Kidney (tissue), 14 donors: ENCODE results near the gene TMSB4X. TPM values are rescaled to one million over a fixed set of nuclear protein-coding genes. Genes with fewer than 3 reads are reported as not detected.
"Not testable (repeated sequence)": the region's sequence is repeated elsewhere in the genome, so short reads cannot be mapped to it uniquely, and the experiment has no call there.

Experiments
- DNase-seq, 5 donors: peaks; one replicate each; pipeline ENCODE4 v3.0.0-alpha.2; 2013 to 2020
- FAIRE-seq: peaks from 2 replicates; lab custom pipeline; 2012; peaks lifted over from hg19 to GRCh38; lab: Jason Lieb, UNC
- H3K27ac ChIP-seq, 2 donors: one replicate each; pipeline ENCODE4 v1.7.0; 2013; ENCODE audit warnings: low read depth in 2 of 2, low read length in 2 of 2, inconsistent platforms in 1 of 2
- H3K27me3 ChIP-seq: one replicate; pipeline ENCODE4 v1.7.1; 2013; ENCODE audit warnings: low read length, inconsistent platforms; ENCODE audit not compliant: control insufficient read depth, insufficient read depth
- H3K36me3 ChIP-seq, 3 donors: one replicate each; pipeline versions ENCODE4 v1.7.0 to v1.7.1; 2013; ENCODE audit warnings: low read length in 3 of 3, control low read depth in 1 of 3, inconsistent platforms in 1 of 3; ENCODE audit not compliant: insufficient read depth in 3 of 3, control insufficient read depth in 2 of 3
- H3K4me1 ChIP-seq, 3 donors: one replicate each; pipeline versions ENCODE4 v1.7.0 to v1.7.1; 2013; ENCODE audit warnings: low read length in 3 of 3, inconsistent platforms in 1 of 3, low read depth in 1 of 3; ENCODE audit not compliant: control insufficient read depth in 2 of 3, insufficient read depth in 2 of 3
- H3K4me3 ChIP-seq, 3 donors: one replicate each; pipeline versions ENCODE4 v1.7.0 to v1.8.1; 2013; ENCODE audit warnings: low read length in 3 of 3, control low read depth in 1 of 3, inconsistent platforms in 1 of 3
- H3K9ac ChIP-seq, 3 donors: one replicate each; pipeline versions ENCODE4 v1.7.0 to v1.7.1; 2013; ENCODE audit warnings: low read length in 3 of 3, control low read depth in 1 of 3, inconsistent platforms in 1 of 3
- H3K9me3 ChIP-seq, 3 donors: one replicate each; pipeline versions ENCODE4 v1.7.0 to v1.7.1; 2013; ENCODE audit warnings: low read length in 3 of 3, control low read depth in 1 of 3, inconsistent platforms in 1 of 3; ENCODE audit not compliant: control insufficient read depth in 2 of 3, insufficient read depth in 1 of 3
- intact Hi-C: fragments of 100-400 bp; cut with DNase I; formaldehyde crosslinking; loops from one replicate; pipeline ENCODE4 v1.11.1; 2022
- polyA plus RNA-seq: library from polyadenylated mRNA; stranded (reverse); fragments of 350-450 nt; fragmentation: Illumina TruSeq; extraction: RNeasy Lipid Tissue Mini Kit (QIAGEN cat#74804); gene quantifications from one replicate; pipeline ENCODE4 v1.2.3, GENCODE V29; 2014; ENCODE audit warnings: low read depth, low replicate concordance; ENCODE audit not compliant: insufficient read depth
- total RNA-seq: library from RNA; stranded (reverse); fragmentation: NEBNext Ultra II Directional; extraction: Animal tissue kit (Norgen Biotek cat#: 25700); gene quantifications from one replicate; pipeline ENCODE4 v1.2.1, GENCODE V29; 2021
- TF ChIP-seq, protein P1 (sequence below): IDR thresholded peaks from 3 replicates; pipeline ENCODE4 v1.5.1; 2012; ENCODE audit warnings: mild to moderate bottlenecking, moderate library complexity, borderline replicate concordance; ENCODE audit not compliant: insufficient read depth; ENCODE audit errors: extremely low read depth
- donor health status: control.
- donor health status: control.
- donor health status: control.
- donor health status: control.
- donor health status: control.
- donor health status: DM: yes; HTN: yes; CAD: no.
- donor health status: Normal renal cell carcinoma (clear cell type).

The TMSB4X gene
- total and polyA plus RNA-seq, 2 donors from 2014 or later: 2,421 to 3,432 TPM

DNA sequence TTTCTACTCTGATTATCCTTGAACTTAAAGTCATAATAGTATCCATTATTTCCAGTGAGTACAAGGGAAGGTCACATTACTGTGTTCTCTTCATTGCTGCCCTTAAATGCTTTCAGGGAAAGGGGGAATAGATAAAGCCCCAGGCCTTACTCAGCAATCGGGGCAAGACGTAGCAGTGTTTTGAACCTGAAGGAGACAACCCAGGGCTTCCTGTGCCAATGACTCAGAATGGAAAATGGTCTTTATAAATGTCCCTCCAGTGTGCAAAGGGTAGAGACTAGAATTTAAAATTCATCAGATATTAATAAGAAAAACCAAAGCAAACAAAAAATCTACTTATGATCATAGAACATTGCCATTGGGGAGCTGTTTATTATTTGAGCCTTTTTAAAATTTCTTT is 44.8 kb upstream of the TMSB4X start:
- intact Hi-C loops: no loop called here
- DNase-seq (no peak), FAIRE-seq (no peak)
- TF ChIP-seq, protein P1, sequence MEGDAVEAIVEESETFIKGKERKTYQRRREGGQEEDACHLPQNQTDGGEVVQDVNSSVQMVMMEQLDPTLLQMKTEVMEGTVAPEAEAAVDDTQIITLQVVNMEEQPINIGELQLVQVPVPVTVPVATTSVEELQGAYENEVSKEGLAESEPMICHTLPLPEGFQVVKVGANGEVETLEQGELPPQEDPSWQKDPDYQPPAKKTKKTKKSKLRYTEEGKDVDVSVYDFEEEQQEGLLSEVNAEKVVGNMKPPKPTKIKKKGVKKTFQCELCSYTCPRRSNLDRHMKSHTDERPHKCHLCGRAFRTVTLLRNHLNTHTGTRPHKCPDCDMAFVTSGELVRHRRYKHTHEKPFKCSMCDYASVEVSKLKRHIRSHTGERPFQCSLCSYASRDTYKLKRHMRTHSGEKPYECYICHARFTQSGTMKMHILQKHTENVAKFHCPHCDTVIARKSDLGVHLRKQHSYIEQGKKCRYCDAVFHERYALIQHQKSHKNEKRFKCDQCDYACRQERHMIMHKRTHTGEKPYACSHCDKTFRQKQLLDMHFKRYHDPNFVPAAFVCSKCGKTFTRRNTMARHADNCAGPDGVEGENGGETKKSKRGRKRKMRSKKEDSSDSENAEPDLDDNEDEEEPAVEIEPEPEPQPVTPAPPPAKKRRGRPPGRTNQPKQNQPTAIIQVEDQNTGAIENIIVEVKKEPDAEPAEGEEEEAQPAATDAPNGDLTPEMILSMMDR: no peak
- Histone ChIP-seq H3K27me3 (no peaks in the 10 kb centered on the region), H3K27ac (no peak overlapping the region), H3K9ac (no peak overlapping the region), H3K36me3 (no peaks in the 10 kb centered on the region), H3K9me3 (no peaks in the 10 kb centered on the region), H3K4me1 (no peaks in the 10 kb centered on the region), H3K4me3 (no peak overlapping the region)

DNA sequence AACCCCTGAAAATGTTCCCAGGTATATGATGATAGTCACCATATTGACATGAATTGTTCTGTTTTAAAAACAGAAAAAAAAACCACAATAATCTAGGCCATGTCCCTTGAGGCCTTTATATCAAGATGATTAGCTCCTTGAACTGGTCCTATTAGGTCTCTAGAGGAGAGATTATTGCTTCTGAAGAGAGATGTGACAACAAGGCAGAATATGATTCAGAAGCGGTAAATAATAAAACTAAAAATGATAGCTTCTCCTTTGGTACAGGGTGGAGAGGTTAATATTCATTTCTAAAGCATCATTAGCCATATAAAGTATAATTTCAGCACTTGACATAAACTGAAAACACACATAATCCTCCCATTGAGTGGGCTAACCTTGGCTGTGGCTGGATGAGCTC is 42.7 kb upstream of the TMSB4X start:
- Histone ChIP-seq H3K27ac (no peak overlapping the region), H3K27me3 (no peaks in the 10 kb centered on the region), H3K9ac (no peak overlapping the region), H3K9me3 (no peaks in the 10 kb centered on the region), H3K4me3 (no peak overlapping the region), H3K4me1 (no peaks in the 10 kb centered on the region), H3K36me3 (no peaks in the 10 kb centered on the region)
- TF ChIP-seq, protein P1: no peak
- FAIRE-seq (no peak), DNase-seq (no peak)
- intact Hi-C loops: no loop called here

DNA sequence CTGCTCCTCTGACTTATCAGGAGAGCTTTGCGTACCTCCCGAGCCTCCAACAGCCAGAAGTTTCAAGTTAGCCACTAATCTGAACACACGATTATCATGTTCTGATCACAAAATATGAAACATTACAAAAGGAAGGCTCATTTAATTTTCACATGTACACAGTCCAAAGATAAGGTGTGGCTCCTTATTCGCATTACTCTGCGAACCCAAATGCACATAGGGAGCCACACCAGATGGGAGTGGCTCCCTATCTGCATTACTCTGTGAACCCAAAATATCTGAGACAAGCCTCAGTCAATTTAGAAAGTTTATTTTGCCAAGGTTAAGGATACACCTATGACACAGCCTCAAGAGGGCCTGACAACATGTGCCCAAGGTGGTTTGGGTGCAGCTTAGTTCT is 40.1 kb upstream of the TMSB4X start:
- Histone ChIP-seq H3K36me3 (no peaks in the 10 kb centered on the region), H3K9me3 (no peaks in the 10 kb centered on the region), H3K27ac (no peak overlapping the region), H3K9ac (no peak overlapping the region), H3K4me1 (no peaks in the 10 kb centered on the region), H3K27me3 (no peaks in the 10 kb centered on the region), H3K4me3 (no peak overlapping the region)
- TF ChIP-seq, protein P1: no peak
- intact Hi-C loops: no loop called here
- FAIRE-seq: no peak
- DNase-seq: no peak

DNA sequence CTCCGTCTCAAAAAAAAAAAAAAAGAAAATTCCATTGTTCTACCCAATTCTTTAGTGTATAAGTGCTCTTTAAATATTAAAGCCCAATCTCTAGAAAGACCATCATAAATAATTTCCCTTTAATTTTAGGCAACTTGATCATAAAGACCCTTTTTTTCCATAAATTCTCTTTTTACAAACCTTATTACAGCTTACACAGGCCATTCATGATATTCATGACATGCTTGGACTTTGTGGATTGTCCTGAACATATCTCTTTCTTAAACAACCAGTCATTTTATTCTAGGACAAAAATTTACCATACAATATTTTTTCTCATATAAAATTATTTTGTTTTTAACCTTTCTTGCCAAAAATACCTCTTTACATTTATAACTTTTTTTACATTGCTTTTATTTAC is 38.0 kb upstream of the TMSB4X start:
- Histone ChIP-seq H3K4me1 (no peaks in the 10 kb centered on the region), H3K36me3 (no peaks in the 10 kb centered on the region), H3K27ac (no peak overlapping the region), H3K4me3 (no peak overlapping the region), H3K9ac (no peak overlapping the region), H3K9me3 (no peaks in the 10 kb centered on the region), H3K27me3 (no peaks in the 10 kb centered on the region)
- intact Hi-C loops: no loop called here
- TF ChIP-seq, protein P1: no peak
- FAIRE-seq (no peak), DNase-seq (no peak)

DNA sequence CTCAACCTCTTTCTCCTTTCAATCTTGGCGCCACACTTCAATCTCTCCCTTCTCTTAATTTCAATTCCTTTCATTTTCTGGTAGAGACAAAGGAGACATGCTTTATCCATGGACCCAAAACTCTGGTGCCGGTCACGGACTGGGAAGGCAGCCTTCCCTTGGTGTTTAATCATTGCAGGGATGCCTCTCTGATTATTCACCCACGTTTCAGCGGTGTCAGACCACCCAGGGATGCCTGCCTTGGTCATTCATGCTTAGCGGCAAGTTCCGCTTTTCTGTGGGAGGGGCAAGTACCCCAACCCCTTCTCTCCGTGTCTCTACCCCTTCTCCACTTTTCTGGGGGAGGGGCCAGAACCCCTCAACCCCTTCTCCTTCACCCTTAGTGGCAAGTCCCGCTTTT is 34.4 kb upstream of the TMSB4X start:
- H3K9me3 ChIP-seq, FAIRE-seq, intact Hi-C loops, H3K27me3 ChIP-seq, H3K9ac ChIP-seq, DNase-seq, H3K4me1 ChIP-seq, H3K36me3 ChIP-seq, H3K4me3 ChIP-seq, H3K27ac ChIP-seq: not testable (repeated sequence)

DNA sequence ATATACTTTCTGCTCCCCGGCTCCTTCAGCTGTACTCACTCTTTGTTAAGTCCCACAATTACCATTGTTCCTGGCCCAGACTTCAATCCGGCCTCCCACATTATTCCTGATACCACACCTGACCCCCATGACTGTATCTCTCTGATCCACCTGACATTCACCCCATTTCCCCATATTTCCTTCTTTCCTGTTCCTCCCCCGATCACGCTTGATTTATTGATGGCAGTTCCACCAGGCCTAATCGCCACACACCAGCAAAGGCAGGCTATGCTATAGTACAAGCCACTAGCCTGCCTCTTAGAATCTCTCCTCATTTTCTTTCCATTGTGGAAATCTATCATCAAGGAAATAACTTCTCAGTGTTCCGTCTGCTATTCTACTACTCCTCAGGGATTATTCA is 31.3 kb upstream of the TMSB4X start:
- H3K9ac ChIP-seq, intact Hi-C loops: not testable (repeated sequence)

More for the DNA sequence above, 31.3 kb upstream of the TMSB4X start:
- H3K36me3 ChIP-seq, FAIRE-seq, DNase-seq, H3K4me1 ChIP-seq, H3K9me3 ChIP-seq, H3K4me3 ChIP-seq, H3K27ac ChIP-seq, H3K27me3 ChIP-seq: not testable (repeated sequence)
